NCI-H69 (cell line): Measurements from ENCODE around the gene FAAP20.

ENCODE experiments used
- DNase-seq: peaks from one replicate; lab custom pipeline; 2025; lab: John Stamatoyannopoulos, UW

The FAAP20 gene

DNA sequence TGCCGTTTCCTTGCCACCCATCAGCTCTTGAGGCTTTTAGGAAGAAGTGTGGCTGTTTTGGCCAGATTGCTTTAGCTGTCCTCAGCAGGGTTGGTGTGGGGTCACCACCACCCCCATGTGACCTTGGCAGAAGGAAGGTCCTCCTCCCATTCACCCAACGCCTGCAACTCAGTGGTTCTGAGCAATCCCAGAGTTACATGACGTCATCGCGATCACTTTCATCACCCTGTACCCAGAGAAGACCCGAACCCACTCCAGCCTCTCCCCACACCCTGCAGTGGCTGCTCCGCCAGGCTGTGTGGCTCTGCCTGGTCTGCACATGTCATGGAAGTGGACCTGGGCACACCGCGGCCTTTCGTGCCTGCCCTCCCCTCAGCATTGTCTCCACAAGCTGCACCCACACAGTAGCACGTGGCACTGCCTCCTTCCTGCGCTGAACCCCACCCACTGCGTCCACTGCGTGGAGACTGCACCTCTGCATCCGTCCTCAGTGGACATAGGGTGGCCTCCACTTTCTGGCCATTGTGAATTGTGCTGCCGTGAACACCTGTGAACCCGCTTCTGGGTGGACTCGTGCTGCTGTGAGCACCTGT, 16.5 kb downstream of the FAAP20 start:
- no peak for DNase-seq

DNA sequence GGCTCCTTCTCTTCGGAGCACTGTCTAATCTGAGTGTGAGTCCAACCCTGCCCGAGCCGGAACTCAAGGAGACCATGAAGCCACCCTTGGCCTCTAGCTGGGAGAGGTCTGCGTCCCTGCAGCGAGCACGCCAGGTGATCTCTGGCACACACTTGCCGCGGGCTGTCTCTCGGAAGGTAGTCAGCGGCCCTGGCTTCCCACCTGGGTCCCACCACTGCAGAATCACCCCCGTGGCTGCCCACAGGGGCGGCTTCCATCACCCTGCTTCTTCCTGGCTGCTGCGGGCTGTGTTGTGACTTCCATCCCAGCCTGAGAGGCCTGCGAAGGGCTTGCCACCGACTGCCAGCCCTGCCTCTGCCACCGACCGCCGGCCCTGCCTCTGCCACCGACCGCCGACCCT, 17.0 kb downstream of the FAAP20 start:
- no peak for DNase-seq

GRCh38 chr1:2176615-2177014, 18.0 kb downstream of the FAAP20 start:
- no peak for DNase-seq

- no peak for DNase-seq
These were observed 18.7 kb downstream of the FAAP20 start for GRCh38 chr1:2175681-2176454.

DNA sequence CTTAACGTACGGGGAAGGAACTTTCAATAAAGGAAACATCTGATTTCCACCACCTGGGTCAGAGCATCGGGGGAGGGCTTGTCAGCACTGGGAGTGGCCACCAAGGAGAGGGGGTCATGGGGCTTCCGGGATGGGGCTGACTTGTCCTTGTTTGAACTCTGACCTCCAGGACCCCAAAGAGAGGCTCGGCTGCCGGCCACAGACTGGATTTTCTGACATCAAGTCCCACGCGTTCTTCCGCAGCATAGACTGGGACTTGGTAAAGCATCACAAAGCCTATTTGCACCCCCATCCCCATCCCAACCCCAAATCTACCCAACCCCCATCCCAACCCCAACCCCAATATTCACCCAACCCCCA, 19.5 kb downstream of the FAAP20 start:
- DNase-seq = no peak

DNA sequence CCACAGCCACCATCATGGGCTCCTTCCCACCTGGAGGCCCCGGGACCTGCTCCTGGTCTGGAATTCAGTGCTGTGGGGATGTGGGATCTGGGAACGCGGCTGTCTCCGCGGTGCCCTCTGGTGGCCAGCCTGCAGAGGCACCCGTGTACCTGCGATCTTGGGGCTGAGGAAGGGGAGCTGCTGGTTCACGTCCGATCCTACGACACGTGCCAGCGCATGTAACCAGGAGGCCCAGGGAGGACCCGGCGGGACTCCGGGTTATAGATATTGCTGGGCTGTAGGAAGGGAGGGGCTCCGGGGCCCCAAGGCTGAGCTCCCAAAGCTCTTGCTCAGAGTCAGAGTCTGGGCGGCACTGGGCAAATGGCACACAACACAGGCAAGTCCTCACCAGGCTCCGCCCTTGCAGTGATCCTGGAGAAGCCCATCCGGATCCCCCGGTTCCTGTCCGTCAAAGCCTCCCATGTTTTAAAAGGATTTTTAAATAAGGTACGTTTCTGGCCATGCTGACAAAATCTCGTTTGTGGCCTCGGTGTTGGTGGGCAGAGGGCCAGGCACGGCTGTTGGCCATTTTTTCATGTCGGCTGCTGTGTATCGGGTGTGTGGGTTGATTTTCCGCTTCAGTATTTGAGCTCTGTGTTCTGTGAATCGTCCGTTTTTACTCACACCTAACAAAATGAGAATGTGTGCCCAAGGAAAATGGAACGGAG, 20.1 kb downstream of the FAAP20 start:
- DNase-seq = peak; percentile 51

DNA sequence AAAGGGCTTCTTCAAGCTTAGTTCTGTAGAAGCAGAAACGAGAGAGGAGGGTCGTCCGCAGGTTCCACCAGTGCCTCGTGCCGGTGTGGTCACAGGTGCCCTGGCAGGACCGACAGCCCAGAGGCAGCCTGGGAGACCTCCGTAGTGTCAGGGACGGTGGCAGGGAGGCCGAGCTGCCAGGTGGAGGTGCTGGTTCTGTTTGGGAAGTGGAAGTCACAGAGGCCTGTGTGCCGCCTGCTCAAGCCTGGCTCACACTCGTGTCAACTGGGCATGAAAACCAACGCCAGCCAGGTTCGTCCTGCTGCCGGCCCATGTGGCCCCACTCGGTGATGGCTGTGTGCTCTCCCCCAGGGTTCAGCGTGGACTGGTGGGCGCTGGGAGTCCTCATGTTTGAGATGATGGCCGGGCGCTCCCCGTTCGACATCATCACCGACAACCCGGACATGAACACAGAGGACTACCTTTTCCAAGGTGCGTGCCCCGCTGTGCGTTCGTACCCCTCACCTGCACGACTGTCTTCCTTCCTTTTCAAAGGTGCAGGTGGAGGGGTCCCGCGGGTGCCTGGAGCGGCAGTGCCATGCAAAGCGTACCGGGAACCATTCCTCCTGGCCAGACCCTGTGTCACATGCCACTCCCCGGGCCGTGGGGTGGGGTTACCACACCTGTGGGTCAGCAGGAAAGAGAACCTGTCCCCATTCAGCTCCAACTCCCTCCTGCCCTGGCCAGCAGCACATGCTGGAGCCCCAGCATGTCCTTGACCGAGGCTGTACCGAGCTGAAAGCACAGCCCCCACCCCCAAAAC, 20.8 kb downstream of the FAAP20 start:
- no peak for DNase-seq

DNA sequence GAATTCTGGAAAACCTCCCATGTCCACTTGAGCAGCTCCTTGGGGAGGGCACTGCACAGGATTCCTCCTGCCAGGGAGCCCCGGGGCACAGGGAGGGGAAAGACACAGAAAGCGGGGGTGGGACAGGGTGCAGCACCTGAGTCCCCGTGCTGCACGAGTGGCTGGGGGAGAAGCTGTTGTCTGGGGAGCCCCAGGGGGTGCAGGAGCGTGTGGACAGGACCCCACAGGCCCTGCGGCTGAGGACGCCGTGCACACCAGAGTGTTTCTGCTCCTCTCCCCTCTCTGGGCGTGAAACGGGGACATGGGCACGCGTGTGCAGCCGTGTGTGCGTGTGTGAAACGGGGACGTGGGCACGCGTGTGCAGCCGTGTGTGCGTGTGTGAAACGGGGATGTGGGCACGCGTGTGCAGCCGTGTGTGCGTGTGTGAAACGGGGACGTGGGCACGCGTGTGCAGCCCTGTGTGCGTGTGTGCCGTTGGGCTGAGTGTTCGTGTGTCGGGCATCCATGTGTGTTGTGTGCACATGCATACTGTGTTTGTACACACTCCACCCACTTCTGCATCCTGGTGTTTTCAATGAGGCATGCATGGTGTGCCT, 21.9 kb downstream of the FAAP20 start:
- DNase-seq = no peak

- no peak for DNase-seq
These were observed 22.6 kb downstream of the FAAP20 start for GRCh38 chr1:2172012-2172411.

DNA sequence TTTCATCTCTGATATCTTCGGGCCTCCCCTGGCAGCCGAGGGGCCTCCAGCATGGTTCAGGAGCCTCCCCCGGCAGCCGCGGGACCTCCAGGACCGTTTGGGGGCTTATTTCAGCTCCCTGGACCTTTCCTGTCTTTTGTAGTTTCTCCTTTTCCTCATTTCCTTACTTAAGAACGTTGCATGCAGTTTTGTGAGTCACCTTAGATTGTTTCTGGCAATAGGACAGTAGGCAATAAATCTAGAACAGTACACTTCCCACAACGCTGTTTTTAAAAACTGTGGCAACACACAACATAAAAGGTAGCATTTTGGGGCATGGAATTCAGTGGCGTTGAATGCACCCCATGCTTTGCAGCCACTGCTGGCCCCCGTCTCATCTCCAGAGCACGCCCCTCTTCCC, 24.4 kb downstream of the FAAP20 start:
- DNase-seq = no peak

DNA sequence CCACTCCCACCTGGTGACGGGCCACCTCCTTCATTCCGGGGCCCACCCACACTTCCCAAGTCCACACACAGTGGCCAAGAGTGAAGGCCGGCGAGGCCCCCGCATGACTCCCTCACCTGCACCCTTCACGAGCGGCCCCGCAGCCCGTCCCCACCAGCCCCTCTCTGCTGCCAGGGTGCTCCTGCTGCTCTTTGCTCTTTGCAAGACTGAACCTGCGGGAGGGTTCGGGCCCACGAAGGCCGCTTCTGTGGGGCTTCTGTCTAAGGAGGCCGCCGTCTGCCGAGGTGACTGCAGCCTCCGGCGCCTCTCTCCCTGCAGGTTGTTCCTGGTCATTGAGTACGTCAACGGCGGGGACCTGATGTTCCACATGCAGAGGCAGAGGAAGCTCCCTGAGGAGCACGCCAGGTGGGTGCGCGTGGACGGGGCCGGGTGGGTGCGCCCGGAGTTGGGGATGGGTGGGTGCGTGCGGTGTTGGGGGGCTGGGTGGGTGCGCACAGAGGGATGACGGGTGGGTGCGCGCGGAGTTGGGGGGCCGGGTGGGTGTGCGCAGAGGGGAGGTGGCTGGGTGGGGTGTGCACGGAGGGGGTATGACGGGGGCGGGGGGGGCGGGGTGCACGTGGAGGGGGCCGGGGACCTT, 25.3 kb downstream of the FAAP20 start:
- DNase-seq = no peak

DNA sequence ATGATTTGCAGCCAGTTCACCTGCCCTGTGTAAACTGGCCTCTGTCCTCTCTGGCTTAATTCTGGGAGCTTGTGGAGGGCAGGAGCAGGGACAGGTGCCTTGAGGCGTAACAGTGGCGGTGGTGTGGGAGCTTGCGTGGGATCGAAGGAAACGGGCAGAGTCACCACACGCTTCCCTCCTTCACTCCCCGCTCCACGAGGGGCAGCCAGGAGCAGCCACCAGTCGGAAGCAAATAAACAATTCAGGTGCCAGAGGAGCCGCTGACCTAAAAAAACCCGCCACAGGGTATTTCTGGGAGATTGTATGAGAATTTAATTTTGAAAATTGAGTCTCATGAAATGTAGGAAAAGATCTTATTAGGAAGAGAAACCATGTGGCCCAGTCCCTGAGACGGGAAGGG, 26.0 kb downstream of the FAAP20 start:
- DNase-seq = no peak

DNA sequence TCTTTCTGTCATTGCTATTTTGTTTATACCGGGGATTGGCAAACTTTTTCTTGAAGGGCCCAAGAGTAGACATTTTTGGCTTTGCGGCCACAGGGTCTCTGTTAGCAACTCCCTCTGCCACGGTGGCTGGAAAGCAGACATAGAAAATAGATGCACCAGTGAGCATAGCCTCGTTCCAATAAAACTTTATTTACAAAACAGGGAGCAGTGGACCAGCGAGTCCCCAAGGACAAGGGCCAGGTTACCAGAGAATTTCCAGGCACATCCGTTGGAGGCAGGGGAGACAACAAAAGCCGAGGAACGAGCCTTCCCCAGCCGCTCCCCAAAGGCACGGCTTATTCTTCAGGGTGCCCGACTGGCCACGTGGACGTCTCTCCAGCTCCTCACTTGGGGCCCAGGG, 26.5 kb downstream of the FAAP20 start:
- DNase-seq = no peak

DNA sequence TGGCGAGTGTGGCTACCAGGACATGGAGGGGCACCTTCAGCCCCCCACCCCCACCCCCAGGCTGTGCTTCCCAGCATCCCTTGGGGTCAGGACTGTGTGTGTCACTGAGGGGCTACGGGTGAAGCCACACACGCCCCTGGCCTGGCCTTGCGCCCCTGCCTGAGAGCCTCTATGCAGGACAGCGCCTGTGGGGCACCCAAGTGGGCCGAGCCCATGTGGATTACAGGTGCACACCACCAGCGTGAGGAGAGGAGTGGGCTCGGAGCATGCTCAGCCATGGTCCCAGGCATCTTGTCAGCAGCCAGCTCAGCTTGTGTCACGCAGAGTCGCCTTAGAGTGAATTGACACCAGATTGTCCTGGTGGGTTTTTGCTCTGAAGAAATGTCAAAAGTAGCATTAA, 27.9 kb downstream of the FAAP20 start:
- no peak for DNase-seq

GRCh38 chr1:2166254-2166653, 28.3 kb downstream of the FAAP20 start:
- peak; percentile 11 for DNase-seq

DNA sequence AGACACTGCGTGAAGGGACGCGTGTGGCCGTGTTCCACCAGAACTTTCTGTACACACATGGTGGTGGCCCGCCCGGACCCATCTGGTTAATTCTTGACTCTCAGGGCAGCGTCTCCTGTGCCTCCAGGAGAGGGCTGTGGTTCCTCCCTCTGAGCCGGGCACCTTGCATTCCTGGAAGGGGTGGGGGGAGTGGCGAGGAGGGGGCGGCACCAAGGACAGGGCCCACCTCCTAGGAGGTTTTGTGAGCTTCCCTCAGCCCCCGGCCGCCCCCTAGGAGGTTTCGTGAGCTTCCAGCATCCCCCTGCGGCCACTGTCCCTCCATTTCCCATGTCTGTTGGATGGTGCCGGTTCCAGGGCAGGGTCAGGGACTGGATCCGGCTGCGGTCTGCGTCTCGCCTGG, 28.9 kb downstream of the FAAP20 start:
- no peak for DNase-seq

DNA sequence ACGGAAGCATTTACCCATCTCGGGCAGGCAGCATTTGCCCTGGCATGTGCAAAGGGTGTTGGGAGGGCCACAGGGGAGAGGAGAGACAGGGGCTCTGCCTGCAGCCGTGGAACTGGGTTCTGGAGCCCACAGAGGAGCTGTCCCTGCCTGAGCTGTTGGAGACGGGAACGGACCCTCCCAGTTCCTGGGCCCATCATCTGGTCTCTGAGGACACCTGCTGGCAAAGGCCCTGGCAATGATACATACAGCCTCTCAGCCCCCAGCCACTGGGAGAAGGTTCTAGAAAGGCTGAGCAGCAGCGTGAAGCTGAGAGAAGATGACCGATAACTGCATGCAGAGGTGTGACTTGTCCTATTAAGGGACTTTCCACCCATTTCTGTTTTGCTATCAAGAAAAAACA, 31.4 kb downstream of the FAAP20 start:
- no peak for DNase-seq

DNA sequence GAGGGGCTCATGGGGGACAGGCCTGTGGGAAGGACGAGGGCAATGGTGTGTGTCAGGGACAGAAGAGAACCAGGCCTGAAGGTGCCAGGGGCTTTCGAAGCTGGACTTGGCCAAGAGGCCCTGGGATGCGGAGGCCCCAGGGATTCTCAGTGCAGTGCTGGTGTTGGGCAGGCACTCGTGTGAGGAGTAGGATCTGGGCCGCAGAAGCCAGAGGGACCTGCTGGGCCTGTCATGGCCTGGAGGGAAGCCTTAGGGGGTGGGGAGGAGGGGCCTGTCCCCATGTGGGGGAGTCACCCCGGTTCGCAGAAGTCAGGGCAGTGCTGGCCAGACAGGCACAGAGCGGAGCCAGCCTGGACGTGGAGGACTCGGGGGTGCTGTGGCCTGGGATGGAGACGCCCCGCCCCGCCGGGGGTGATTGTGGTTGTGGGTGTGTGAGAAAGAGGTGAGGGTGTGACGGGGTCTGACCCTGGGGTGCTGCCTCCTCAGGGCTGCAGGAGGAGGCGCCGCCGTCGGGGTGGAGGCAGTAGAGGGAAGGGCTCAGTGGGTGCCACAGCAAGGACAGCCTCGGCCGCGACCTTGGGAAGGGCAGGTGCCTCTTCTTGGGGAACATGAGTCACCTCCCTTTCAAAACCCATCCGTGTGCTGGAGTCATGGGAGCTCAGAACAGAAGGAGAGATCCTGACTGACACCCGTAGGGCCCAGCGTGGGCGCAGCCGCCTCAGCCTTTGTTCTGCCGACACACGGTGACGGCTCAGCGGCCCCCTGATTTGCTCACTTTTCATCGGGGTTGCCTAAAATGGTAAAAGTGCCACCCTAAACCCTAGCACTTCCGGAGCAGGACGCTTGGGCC, 33.9 kb downstream of the FAAP20 start:
- no peak for DNase-seq

- no peak for DNase-seq
These were observed 35.4 kb downstream of the FAAP20 start for GRCh38 chr1:2159124-2159523.

DNA sequence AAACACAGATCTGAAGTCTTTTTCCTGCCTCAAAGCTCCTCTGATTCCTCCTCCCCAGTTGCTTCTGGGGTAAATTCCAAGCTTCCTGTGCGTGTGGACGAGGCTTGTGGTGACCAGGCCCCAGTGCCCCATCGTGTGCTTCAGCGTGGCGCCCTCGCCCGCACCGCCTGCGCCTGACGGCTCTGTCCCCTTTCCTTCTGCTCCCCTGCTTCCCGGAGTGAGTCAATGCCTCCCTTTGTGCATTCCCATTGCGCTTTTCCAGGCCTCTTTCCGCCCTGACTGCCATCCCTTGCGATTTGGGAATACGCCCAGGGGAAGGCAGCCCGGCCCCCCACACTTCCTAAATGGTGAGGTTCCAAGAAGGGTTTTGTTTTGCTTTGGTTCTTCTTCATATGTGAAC, 36.3 kb downstream of the FAAP20 start:
- DNase-seq = no peak

GRCh38 chr1:2157856-2158255, 36.7 kb downstream of the FAAP20 start:
- DNase-seq = no peak
